Peyer's patch (tissue), 4 donors: ENCODE results near the gene UBL4B.

Source experiments
- CTCF ChIP-seq, 6 experiments: fragments of 450-650 bp in 4 of 6; fragments of 200-600 bp in 2 of 6; sonication (generic) in 1 of 6; IDR thresholded peaks; one replicate each; pipeline ENCODE4 v1.5.1; 2017 to 2019; ENCODE audit warnings: antibody characterized with exemption in 6 of 6, mild to moderate bottlenecking in 3 of 6, moderate library complexity in 1 of 6
- POLR2A ChIP-seq, 2 donors: fragments of 450-650 bp; IDR thresholded peaks; one replicate each; pipeline ENCODE4 v1.5.1; 2017; ENCODE audit warnings: antibody characterized with exemption in 2 of 2, mild to moderate bottlenecking in 2 of 2, moderate library complexity in 2 of 2

- TF ChIP-seq CTCF (IDR thresholded peaks at IDR 0.05) (no peak), POLR2A (IDR thresholded peaks at IDR 0.05) (no peak)
Measured at GRCh38 chr1:110088739-110089316, 23.4 kb upstream of the UBL4B start.
